HL-60 (cell line): ENCODE data around the gene PRELP.

Experiments used
- DNase-seq, 2 experiments: peaks; one replicate each; pipeline ENCODE4 v3.0.0-alpha.2; 2010 to 2020; ENCODE audit warnings: low read depth in 1 of 2, low spot score in 1 of 2
- H3K27ac ChIP-seq: fragments of 250-450 bp; sonication (Bioruptor Pico); replicated peaks from 2 replicates; pipeline ENCODE4 v1.5.1; 2020; ENCODE audit warnings: mild to moderate bottlenecking, moderate library complexity
- H3K27me3 ChIP-seq: fragments of 250-450 bp; sonication (Bioruptor Pico); 2 replicates; pipeline ENCODE4 v1.5.1; 2021; ENCODE audit warnings: mild to moderate bottlenecking, moderate library complexity; ENCODE audit not compliant: insufficient read depth, poor library complexity, severe bottlenecking
- H3K4me3 ChIP-seq: replicated peaks from 2 replicates; pipeline ENCODE4 v1.5.1; 2011; ENCODE audit warnings: mild to moderate bottlenecking, control low read depth, low read length; ENCODE audit not compliant: insufficient read depth
- GABPA ChIP-seq: IDR thresholded peaks from 2 replicates; pipeline ENCODE4 v1.6.1; 2012; ENCODE audit warnings: low read depth
- POLR2AphosphoS5 ChIP-seq: IDR thresholded peaks from 2 replicates; pipeline ENCODE4 v1.6.1; 2012; ENCODE audit warnings: low read depth
- SPI1 ChIP-seq: IDR thresholded peaks from 2 replicates; pipeline ENCODE4 v1.6.1; 2012; ENCODE audit warnings: low read depth, mild to moderate bottlenecking, borderline replicate concordance
- long read RNA-seq: library from polyadenylated mRNA; unstranded; transcript quantifications from one replicate; pipeline ENCODE4 v2.0.0, GENCODE V29; 2020
- TF ChIP-seq, protein P1 (sequence below): IDR thresholded peaks from one replicate; pipeline ENCODE4 v1.5.1; 2011; ENCODE audit warnings: low read length, control low read depth, inconsistent platforms; ENCODE audit not compliant: insufficient read depth
- TF ChIP-seq, protein P2 (sequence below): IDR thresholded peaks from 2 replicates; pipeline ENCODE4 v1.6.1; 2012; ENCODE audit warnings: low read depth; ENCODE audit not compliant: insufficient replicate concordance

The PRELP gene
- long read RNA-seq = 0 reads

DNA sequence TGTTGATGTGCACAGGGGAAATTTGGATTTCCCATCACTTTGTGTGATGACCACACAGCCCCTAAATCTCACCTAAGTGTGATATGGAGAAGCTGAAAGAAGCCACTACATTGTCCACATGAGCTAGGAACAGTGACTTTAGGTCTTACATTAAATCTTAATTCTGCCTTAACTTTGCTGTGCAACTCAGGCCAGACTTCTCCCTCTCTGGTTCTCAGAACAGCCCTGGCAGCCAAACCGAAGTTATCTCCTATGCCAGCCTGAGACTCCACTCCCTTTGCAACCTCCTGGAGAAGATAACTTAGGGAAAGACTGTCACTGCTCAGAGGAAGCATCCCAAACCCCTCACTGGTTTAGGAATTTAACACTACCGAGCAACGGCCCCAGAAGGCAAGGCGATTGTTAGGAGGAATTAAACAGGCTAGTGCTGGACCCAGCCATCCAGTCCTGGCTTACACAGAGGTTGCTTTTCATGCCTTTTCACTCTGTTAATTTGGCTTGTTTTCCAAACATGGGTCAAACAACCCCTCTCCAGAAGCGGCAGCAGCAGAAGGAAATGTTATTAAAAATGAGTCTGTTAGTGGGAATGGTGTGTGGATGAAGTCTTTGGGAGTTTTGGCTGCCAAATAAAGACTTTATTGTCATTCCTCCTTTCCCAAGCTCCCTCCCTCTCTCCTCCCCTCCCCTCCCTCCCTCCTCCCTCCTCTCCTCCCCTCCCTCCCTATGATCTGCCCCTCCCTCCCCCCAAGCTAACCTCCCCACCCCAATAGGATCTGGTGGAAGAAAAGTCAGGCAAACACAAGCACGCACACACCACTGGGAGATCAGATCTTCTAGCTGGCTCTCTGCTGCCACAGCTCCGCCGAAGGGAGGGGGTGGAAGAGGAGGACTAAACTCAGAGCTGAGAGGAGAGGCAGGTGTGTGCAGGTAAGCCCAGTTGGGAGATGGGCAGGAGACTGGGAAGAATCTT lies at the start of gene PRELP:
Gene PRELP (plus strand): TSS at position 795 of the 970 bp plus-strand sequence. CDS start 7,379 bp downstream, outside the sequence.
- no peak for DNase-seq
- H3K27ac ChIP-seq = no peak within 1 kb of the TSS
- no peak for TF ChIP-seq POLR2AphosphoS5
- TF ChIP-seq SPI1 = no peak
- TF ChIP-seq, protein P1, sequence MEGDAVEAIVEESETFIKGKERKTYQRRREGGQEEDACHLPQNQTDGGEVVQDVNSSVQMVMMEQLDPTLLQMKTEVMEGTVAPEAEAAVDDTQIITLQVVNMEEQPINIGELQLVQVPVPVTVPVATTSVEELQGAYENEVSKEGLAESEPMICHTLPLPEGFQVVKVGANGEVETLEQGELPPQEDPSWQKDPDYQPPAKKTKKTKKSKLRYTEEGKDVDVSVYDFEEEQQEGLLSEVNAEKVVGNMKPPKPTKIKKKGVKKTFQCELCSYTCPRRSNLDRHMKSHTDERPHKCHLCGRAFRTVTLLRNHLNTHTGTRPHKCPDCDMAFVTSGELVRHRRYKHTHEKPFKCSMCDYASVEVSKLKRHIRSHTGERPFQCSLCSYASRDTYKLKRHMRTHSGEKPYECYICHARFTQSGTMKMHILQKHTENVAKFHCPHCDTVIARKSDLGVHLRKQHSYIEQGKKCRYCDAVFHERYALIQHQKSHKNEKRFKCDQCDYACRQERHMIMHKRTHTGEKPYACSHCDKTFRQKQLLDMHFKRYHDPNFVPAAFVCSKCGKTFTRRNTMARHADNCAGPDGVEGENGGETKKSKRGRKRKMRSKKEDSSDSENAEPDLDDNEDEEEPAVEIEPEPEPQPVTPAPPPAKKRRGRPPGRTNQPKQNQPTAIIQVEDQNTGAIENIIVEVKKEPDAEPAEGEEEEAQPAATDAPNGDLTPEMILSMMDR = no peak
- TF ChIP-seq, protein P2, sequence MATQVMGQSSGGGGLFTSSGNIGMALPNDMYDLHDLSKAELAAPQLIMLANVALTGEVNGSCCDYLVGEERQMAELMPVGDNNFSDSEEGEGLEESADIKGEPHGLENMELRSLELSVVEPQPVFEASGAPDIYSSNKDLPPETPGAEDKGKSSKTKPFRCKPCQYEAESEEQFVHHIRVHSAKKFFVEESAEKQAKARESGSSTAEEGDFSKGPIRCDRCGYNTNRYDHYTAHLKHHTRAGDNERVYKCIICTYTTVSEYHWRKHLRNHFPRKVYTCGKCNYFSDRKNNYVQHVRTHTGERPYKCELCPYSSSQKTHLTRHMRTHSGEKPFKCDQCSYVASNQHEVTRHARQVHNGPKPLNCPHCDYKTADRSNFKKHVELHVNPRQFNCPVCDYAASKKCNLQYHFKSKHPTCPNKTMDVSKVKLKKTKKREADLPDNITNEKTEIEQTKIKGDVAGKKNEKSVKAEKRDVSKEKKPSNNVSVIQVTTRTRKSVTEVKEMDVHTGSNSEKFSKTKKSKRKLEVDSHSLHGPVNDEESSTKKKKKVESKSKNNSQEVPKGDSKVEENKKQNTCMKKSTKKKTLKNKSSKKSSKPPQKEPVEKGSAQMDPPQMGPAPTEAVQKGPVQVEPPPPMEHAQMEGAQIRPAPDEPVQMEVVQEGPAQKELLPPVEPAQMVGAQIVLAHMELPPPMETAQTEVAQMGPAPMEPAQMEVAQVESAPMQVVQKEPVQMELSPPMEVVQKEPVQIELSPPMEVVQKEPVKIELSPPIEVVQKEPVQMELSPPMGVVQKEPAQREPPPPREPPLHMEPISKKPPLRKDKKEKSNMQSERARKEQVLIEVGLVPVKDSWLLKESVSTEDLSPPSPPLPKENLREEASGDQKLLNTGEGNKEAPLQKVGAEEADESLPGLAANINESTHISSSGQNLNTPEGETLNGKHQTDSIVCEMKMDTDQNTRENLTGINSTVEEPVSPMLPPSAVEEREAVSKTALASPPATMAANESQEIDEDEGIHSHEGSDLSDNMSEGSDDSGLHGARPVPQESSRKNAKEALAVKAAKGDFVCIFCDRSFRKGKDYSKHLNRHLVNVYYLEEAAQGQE = no peak

DNA sequence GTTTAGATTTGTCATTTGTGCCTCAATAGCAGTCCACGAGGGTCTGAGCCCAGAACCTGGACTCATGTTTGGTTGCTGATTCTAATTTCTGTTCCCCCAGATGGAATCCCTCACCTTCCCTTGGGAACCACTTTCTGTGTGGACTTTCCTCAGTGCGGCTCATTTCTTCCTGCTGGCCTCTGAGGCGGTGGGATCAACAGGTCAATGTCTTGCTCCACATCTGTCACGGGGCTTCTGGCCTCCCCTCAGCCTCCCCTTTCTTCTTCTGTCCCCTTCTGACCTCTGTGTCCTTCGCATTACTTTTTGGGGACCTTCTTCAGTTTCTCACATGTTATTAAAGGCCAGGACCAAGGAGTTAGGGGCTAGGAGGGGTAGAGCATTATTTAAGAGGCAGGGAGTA lies 49.2 kb upstream of the PRELP start:
- Histone ChIP-seq H3K27me3 (peaks cover 3% of the 10 kb centered on the region), H3K27ac (no peak overlapping the region), H3K4me3 (no peak overlapping the region)
- no peak for DNase-seq
- no peak for TF ChIP-seq SPI1
- TF ChIP-seq, protein P1 = no peak

More for the DNA sequence above, at the start of gene PRELP:
- Histone ChIP-seq H3K4me3 (no peak within 1 kb of the TSS), H3K27me3 (peaks cover 3% of the 10 kb centered on the region)

DNA sequence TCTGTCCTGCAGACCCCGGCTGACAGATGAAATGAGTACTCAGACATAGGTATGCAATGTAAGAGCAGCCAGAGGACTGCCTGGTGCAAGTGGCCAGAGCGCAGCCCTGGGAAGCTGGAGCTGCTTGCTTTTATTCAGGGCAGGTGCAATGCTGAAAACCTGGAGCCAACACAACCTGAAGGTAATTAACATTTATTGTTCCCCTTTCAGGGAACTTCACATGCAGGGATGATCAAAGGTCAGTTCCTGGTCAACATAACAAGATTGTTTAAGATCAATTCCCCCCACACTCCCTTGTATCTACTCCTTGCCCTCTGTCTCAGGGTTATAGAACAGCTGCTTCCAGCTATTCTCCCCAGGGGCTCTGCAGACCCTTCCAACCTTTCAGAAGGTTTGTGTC lies 48.7 kb upstream of the PRELP start:
- TF ChIP-seq, protein P1 = no peak
- no peak for TF ChIP-seq POLR2AphosphoS5
- TF ChIP-seq, protein P2 = no peak
- no peak for TF ChIP-seq GABPA
- no peak for TF ChIP-seq SPI1
- no peak overlapping the region for H3K27ac ChIP-seq
- H3K27me3 ChIP-seq = peaks cover 3% of the 10 kb centered on the region
- no peak for DNase-seq
- no peak overlapping the region for H3K4me3 ChIP-seq
